UCSD-AML1 (cell line): Measurements from ENCODE around the gene UBP1.
A peak's percentile ranks its signal among the peaks of the same experiment; 100 is the strongest.
"Not testable (repeated sequence)": the region's sequence is repeated elsewhere in the genome, so short reads cannot be mapped to it uniquely, and the experiment has no call there.

Experiments
- DNase-seq: peaks from one replicate; lab custom pipeline; 2025; ENCODE audit not compliant: unreplicated experiment; lab: John Stamatoyannopoulos, UW

Gene UBP1

GRCh38 chr3:33437556-33438283 lies 2.5 kb downstream of the UBP1 start:
- DNase-seq, result peak; percentile 18

GRCh38 chr3:33433843-33434242 lies 6.4 kb downstream of the UBP1 start:
- no peak for DNase-seq

GRCh38 chr3:33430571-33430970 lies 9.6 kb downstream of the UBP1 start:
- no peak for DNase-seq

GRCh38 chr3:33430061-33430460 lies 10.1 kb downstream of the UBP1 start:
- no peak for DNase-seq

GRCh38 chr3:33429306-33429705 lies 10.9 kb downstream of the UBP1 start:
- DNase-seq, result not testable (repeated sequence)

GRCh38 chr3:33428734-33429133 lies 11.5 kb downstream of the UBP1 start:
- no peak for DNase-seq

GRCh38 chr3:33426630-33427317 lies 13.4 kb downstream of the UBP1 start:
- DNase-seq, result no peak

- no peak for DNase-seq
Observed at GRCh38 chr3:33426068-33426467, 14.1 kb downstream of the UBP1 start.

GRCh38 chr3:33425453-33425852 lies 14.8 kb downstream of the UBP1 start:
- DNase-seq, result no peak

- no peak for DNase-seq
Observed at GRCh38 chr3:33424606-33425452, 15.4 kb downstream of the UBP1 start.

GRCh38 chr3:33420966-33421365 lies 19.2 kb downstream of the UBP1 start:
- DNase-seq, result no peak

- no peak for DNase-seq
Observed at GRCh38 chr3:33419948-33420347, 20.3 kb downstream of the UBP1 start.

GRCh38 chr3:33417066-33417673 lies 23.0 kb downstream of the UBP1 start:
- DNase-seq, result no peak

- not testable (repeated sequence) for DNase-seq
Observed at GRCh38 chr3:33410816-33411215, 29.4 kb downstream of the UBP1 start.

GRCh38 chr3:33403756-33404155 lies 36.4 kb downstream of the UBP1 start:
- DNase-seq, result no peak

GRCh38 chr3:33402936-33403335 lies 37.3 kb downstream of the UBP1 start:
- no peak for DNase-seq

GRCh38 chr3:33401781-33402180 lies 38.4 kb downstream of the UBP1 start:
- no peak for DNase-seq

GRCh38 chr3:33398410-33398809 lies 41.8 kb downstream of the UBP1 start:
- DNase-seq, result no peak

- no peak for DNase-seq
Observed at GRCh38 chr3:33395900-33396299, 44.3 kb downstream of the UBP1 start.

GRCh38 chr3:33394403-33395054 lies 45.7 kb downstream of the UBP1 start:
- no peak for DNase-seq

GRCh38 chr3:33392703-33393125 lies 47.5 kb downstream of the UBP1 start:
- no peak for DNase-seq
